GM13976 (cell line): ENCODE results near the gene COL26A1.

Experiments used
- DNase-seq: peaks from one replicate; pipeline ENCODE4 v3.0.0; 2012; ENCODE audit warnings: low spot score
- in situ Hi-C: fragments of 300-500 bp; cut with MboI; formaldehyde crosslinking; loops from one replicate; pipeline ENCODE4 v1.12.0; 2022; ENCODE audit warnings: low sequenced_read_pairs, mixed read lengths, inconsistent platforms; ENCODE audit not compliant: unreplicated experiment
- TF ChIP-seq, protein P1 (sequence below): IDR thresholded peaks from 2 replicates; pipeline ENCODE4 v1.5.1; 2012; ENCODE audit warnings: borderline replicate concordance, mild to moderate bottlenecking; ENCODE audit not compliant: insufficient read depth; ENCODE audit errors: extremely low read depth, missing control alignments, control extremely low read depth

The COL26A1 gene

DNA sequence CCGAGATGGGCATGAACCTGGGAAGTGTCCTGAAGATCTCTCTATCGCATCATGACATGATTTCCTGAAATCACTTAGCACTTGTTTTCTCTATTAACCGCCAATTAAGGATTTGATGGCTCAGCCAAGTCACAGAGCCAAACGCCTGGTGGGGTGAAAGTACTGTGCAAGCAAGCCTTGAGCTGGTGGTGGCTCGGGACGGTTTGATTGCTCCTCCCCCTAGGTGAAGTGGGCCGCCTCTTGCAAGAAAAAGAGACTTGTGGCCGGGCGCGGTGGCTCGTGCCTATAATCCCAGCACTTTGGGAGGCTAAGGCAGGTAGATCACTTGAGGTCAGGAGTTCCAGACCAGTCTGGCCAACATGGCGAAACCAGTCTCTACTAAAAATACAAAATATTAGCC is 50.3 kb downstream of the COL26A1 start:
- in situ Hi-C loops: loop anchor here (10.0 kb wide), 1 partner anchor 48 kb away; the partner anchor contains the start of gene COL26A1

DNA sequence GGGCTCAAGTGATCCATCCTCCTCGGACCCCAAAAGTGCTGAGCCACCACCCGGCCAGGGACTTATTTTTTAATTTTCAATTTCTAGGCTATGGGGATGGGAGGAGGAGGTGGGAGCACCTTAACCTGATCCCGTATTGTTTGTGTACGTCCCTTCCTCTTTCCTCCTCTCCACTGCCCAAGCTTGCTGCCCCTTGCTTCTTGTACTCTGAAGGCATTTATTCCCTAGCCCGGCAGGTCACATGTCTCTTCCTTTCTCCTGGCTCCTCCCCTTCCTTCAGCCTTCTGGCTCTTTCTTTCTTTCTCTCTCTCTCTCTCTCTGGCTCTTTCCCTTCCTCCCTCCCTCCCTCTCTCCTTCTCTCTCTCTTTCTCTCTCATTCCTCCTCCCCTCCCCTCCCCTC is 56.0 kb downstream of the COL26A1 start:
- no peak for DNase-seq
- in situ Hi-C loops: loop anchor here (10.0 kb wide), 1 partner anchor 54 kb away; the partner anchor contains the start of gene COL26A1
- TF ChIP-seq, protein P1, sequence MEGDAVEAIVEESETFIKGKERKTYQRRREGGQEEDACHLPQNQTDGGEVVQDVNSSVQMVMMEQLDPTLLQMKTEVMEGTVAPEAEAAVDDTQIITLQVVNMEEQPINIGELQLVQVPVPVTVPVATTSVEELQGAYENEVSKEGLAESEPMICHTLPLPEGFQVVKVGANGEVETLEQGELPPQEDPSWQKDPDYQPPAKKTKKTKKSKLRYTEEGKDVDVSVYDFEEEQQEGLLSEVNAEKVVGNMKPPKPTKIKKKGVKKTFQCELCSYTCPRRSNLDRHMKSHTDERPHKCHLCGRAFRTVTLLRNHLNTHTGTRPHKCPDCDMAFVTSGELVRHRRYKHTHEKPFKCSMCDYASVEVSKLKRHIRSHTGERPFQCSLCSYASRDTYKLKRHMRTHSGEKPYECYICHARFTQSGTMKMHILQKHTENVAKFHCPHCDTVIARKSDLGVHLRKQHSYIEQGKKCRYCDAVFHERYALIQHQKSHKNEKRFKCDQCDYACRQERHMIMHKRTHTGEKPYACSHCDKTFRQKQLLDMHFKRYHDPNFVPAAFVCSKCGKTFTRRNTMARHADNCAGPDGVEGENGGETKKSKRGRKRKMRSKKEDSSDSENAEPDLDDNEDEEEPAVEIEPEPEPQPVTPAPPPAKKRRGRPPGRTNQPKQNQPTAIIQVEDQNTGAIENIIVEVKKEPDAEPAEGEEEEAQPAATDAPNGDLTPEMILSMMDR: no peak

More for the DNA sequence above, 50.3 kb downstream of the COL26A1 start:
- DNase-seq: no peak
- TF ChIP-seq, protein P1: no peak

DNA sequence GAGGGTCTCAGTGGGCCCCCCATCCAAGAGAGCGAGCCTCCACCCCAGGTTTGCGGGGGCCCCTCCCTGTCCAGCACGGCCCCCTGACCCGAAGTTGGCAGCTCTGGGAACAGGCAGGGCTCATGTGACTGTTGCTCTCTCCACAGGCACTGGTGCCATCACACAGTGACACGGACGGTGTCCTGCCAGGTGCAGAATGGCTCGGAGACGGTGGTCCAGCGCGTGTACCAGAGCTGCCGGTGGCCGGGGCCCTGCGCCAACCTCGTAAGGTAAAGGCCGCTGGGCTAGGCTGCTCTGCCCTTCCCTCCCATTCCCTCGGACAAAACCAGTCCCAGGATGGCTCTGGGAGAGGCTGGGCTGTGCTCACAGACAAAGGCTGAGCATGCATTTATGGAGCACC is 57.2 kb downstream of the COL26A1 start:
- TF ChIP-seq, protein P1: no peak
- no peak for DNase-seq
- in situ Hi-C loops: loop anchor here (10.0 kb wide), 1 partner anchor 55 kb away; the partner anchor contains the start of gene COL26A1

DNA sequence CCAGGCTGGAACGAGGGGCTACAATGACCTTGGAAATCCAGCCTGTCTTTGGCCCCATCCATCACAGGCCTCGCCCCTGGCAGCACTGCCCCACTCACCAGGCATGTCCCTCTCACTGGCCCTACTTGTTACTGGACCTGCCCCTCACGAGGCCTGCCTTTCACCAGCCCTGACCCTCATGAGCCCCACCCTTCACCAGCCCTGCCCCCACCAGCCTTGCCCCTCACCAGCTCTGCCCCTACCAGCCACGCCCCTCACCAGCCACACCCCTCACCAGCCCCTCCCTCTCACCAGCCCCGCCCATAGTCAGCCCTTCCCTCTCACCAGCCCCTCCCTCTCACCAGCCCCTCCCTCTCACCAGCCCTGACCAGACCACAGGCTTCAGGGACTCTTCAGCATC is 57.8 kb downstream of the COL26A1 start:
- in situ Hi-C loops: no loop called here
- no peak for DNase-seq
- TF ChIP-seq, protein P1: no peak

DNA sequence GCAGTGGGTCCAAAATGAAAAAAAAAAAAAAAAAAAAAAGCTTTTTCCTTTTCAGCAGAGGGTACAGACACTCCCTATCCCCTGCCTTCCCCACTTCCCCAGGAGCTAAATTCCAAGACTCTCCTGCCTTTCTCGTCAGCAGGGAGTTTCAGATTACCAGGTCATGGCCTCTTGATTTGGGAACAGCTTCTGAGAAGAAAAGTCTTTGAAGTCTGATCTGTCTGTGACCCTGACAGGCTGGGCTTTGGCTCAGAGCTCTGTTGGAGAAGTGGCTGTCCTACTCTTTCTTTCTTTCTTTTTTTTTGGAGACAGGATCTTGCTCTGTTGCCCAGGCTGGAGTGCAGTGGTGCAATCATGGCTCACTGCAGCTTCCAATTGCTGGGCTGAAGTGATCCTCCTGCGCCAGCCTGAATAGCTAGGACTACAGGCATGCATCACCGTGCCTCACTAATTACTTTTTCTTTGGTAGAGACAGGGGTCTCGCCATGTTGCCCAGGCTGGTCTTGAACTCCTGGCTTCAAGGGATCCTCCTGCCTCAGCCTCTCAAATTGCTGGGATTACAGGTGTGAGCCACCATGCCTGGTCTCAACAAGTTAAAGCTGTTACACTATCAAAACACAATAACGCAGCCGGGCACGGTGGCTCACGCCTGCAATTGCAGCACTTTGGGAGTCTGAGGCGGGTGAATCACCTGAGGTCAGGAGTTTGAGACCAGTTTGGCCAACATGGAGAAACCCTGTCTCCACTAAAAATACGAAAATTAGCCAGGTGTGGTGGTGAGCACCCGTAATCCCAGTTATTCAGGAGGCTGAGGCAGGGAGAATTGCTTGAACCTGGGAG is 59.9 kb downstream of the COL26A1 start:
- in situ Hi-C loops: no loop called here
- TF ChIP-seq, protein P1: no peak
- DNase-seq: no peak

DNA sequence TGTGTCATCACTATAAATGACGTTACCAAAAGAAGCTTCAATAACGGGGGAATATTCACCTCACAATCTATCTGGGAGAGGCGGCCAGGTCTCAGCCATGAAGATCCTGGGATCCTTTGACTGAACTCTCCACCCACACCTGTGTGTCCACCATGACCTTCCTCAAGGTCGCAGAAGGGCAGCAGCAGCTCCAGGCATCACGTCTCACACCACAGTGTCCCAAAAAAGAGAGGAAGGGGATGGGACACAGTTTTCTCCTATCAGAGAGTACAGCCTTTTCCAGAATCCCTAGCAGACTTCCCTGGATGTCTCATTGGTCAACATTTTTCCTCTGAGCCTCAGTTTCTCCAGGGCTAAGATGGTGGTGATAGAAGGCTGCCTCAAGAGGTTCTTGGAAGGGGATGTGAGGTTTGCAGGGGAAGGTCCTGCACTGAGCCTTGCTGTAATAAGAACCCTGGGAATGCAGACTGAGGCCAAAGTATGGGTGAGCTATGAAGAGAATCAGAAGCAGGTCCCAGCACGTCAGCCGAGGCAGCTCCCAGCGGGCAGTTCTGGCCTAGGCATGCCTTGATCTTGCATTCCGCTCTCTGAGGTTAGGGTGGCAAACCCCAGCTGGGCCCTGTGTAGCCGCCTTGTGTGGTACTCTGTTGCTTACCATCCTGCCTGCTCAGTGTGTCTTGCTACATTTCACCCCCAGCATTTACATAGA is 63.8 kb downstream of the COL26A1 start:
- no peak for DNase-seq
- TF ChIP-seq, protein P1: no peak
- in situ Hi-C loops: no loop called here
